Measurements from ENCODE around the gene PHF20.
A peak's percentile ranks its signal among the peaks of the same experiment; 100 is the strongest.

PHF20 gene

DNA sequence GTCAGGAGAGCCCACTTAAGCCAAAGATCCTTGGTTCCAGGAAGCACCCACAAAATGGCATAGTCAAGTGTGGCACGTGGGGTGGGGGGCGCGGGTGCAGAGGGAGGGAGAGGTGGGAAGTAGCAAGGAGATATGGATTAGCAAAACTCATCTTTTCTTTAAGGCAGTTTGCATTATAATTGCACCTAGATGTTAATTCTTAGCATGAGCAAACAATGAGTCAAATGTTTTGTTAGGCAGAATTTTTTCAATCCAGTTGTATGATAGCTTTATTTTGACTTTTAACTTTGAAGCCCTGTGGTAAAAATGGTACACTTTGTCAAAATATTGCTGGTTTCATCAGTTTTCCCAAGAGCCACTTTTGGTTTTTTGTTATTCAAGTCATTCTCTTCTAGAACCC lies 167.4 kb downstream of the PHF20 start:
- Histone ChIP-seq H3K27ac (replicated peaks) (no peak overlapping the region), H3K4me3 (replicated peaks; ENCODE audit: insufficient read depth, low read length) (no peak overlapping the region), H3K27me3 (ENCODE audit: insufficient read depth, poor library complexity, severe bottlenecking) (no peaks in the 10 kb centered on the region)
- no peak for DNase-seq (ENCODE audit: low read depth in 1 of 2, low spot score in 1 of 2)
- TF ChIP-seq SPI1 (IDR thresholded peaks at IDR 0.05; ENCODE audit: borderline replicate concordance, low read depth) (no peak), POLR2AphosphoS5 (IDR thresholded peaks at IDR 0.05; ENCODE audit: low read depth) (no peak), GABPA (IDR thresholded peaks at IDR 0.05; ENCODE audit: low read depth) (no peak)
- TF ChIP-seq, protein P1, sequence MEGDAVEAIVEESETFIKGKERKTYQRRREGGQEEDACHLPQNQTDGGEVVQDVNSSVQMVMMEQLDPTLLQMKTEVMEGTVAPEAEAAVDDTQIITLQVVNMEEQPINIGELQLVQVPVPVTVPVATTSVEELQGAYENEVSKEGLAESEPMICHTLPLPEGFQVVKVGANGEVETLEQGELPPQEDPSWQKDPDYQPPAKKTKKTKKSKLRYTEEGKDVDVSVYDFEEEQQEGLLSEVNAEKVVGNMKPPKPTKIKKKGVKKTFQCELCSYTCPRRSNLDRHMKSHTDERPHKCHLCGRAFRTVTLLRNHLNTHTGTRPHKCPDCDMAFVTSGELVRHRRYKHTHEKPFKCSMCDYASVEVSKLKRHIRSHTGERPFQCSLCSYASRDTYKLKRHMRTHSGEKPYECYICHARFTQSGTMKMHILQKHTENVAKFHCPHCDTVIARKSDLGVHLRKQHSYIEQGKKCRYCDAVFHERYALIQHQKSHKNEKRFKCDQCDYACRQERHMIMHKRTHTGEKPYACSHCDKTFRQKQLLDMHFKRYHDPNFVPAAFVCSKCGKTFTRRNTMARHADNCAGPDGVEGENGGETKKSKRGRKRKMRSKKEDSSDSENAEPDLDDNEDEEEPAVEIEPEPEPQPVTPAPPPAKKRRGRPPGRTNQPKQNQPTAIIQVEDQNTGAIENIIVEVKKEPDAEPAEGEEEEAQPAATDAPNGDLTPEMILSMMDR (IDR thresholded peaks at IDR 0.05; ENCODE audit: insufficient read depth, low read length) = no peak
- TF ChIP-seq, protein P2, sequence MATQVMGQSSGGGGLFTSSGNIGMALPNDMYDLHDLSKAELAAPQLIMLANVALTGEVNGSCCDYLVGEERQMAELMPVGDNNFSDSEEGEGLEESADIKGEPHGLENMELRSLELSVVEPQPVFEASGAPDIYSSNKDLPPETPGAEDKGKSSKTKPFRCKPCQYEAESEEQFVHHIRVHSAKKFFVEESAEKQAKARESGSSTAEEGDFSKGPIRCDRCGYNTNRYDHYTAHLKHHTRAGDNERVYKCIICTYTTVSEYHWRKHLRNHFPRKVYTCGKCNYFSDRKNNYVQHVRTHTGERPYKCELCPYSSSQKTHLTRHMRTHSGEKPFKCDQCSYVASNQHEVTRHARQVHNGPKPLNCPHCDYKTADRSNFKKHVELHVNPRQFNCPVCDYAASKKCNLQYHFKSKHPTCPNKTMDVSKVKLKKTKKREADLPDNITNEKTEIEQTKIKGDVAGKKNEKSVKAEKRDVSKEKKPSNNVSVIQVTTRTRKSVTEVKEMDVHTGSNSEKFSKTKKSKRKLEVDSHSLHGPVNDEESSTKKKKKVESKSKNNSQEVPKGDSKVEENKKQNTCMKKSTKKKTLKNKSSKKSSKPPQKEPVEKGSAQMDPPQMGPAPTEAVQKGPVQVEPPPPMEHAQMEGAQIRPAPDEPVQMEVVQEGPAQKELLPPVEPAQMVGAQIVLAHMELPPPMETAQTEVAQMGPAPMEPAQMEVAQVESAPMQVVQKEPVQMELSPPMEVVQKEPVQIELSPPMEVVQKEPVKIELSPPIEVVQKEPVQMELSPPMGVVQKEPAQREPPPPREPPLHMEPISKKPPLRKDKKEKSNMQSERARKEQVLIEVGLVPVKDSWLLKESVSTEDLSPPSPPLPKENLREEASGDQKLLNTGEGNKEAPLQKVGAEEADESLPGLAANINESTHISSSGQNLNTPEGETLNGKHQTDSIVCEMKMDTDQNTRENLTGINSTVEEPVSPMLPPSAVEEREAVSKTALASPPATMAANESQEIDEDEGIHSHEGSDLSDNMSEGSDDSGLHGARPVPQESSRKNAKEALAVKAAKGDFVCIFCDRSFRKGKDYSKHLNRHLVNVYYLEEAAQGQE (IDR thresholded peaks at IDR 0.05; ENCODE audit: insufficient replicate concordance, low read depth) = no peak

DNA sequence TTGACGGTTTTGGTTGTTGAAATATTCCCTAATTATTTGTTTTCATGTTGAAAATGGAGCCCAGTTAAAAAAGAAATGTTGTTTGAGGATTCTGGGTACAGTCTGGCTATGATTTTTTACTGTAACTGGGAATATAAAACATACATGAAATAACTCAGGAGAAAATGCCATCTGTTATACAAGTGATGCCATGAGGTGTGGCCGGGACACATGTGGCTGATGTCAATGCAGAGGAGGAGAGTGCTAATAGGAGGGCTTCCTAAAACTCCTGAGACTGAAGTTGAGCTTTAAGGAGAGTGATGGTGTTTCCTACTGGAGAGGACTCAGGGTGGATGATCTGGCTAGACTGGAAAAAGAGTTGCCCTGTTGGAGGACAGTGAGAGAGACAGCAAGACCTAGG lies 169.8 kb downstream of the PHF20 start:
- DNase-seq (ENCODE audit: low read depth in 1 of 2, low spot score in 1 of 2) = no peak
- Histone ChIP-seq H3K27me3 (ENCODE audit: insufficient read depth, poor library complexity, severe bottlenecking) (no peaks in the 10 kb centered on the region), H3K4me3 (replicated peaks; ENCODE audit: insufficient read depth, low read length) (no peak overlapping the region), H3K27ac (replicated peaks) (no peak overlapping the region)
- TF ChIP-seq, protein P1 (IDR thresholded peaks at IDR 0.05; ENCODE audit: insufficient read depth, low read length) = no peak
- TF ChIP-seq POLR2AphosphoS5 (IDR thresholded peaks at IDR 0.05; ENCODE audit: low read depth) (no peak), GABPA (IDR thresholded peaks at IDR 0.05; ENCODE audit: low read depth) (no peak), SPI1 (IDR thresholded peaks at IDR 0.05; ENCODE audit: borderline replicate concordance, low read depth) (no peak)
- TF ChIP-seq, protein P2 (IDR thresholded peaks at IDR 0.05; ENCODE audit: insufficient replicate concordance, low read depth) = no peak

DNA sequence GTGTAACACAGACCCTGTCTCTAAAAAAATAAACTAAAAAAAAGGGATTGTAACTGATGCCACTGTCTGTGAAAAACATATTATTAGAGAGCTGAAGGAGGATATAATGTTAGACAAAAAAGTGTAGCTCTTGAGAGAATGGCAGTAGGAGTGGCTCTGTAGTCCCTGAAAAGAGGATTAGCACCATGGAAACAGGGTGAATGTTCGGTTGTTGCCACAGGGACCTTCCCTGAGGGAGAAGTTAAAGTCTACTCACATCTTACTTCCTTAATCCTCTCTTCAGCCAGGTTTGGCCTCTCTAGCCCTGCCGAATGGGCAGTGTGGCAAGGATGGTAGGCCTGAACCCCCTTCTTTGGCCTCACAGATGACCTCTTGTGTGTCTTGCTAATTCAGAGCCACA lies 170.4 kb downstream of the PHF20 start:
- H3K27me3 ChIP-seq (ENCODE audit: insufficient read depth, poor library complexity, severe bottlenecking) = no peaks in the 10 kb centered on the region
- no peak overlapping the region for H3K4me3 ChIP-seq (replicated peaks; ENCODE audit: insufficient read depth, low read length)
- H3K27ac ChIP-seq (replicated peaks) = no peak overlapping the region
- no peak for TF ChIP-seq GABPA (IDR thresholded peaks at IDR 0.05; ENCODE audit: low read depth)
- TF ChIP-seq, protein P2 (IDR thresholded peaks at IDR 0.05; ENCODE audit: insufficient replicate concordance, low read depth) = no peak
- no peak for TF ChIP-seq SPI1 (IDR thresholded peaks at IDR 0.05; ENCODE audit: borderline replicate concordance, low read depth)
- DNase-seq (ENCODE audit: low read depth in 1 of 2, low spot score in 1 of 2) = peak in 1 of 2 experiments; percentile 43

Measured in HL-60 (cell line).